Epithelial cell of esophagus (primary cell): ENCODE results near the gene NXPH2.

Source experiments
- DNase-seq: peaks from one replicate; pipeline ENCODE4 v3.0.0; 2010; ENCODE audit warnings: low read depth
- H3K4me3 ChIP-seq: 2 replicates; pipeline ENCODE4 v1.5.1; 2011; ENCODE audit warnings: mild to moderate bottlenecking, low read length, control low read depth
- TF ChIP-seq, protein P1 (sequence below): IDR thresholded peaks from 2 replicates; pipeline ENCODE4 v1.5.1; 2011; ENCODE audit warnings: low read depth, mild to moderate bottlenecking, low read length, control low read depth, inconsistent platforms; ENCODE audit not compliant: insufficient read depth; ENCODE audit errors: missing control alignments

The NXPH2 gene

DNA sequence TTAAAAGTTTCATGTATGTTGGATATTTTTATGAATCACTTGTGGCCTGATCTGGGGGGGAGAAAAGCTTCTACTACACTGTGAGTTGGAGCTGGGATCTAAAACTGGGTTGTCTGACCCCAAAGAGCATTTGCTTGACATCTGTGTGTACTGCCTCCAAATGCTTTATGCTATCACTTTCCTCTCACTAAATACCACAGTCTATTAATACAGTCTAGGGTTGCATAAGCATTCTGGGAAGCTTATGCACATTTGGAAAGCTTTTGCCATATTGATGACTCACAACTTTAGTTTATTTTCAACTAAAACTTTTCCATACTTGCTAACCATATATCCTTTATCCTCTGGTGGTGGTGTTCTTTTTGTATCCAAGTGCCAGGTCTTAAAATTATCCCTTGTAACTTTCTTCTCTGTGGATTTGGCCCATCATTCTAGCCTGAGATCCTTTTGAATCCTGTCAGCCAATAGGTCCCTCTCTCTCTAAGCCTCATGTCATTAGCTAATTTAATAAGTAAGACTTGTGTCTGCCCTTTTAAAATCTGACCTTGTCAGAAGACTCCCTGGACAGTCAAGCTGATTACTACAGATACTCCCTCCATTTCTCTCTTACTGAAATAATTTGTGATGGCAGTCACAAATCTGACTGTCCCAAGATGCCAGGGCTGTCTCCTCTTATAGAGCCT is 72.7 kb downstream of the NXPH2 start:
- H3K4me3 ChIP-seq: no peak overlapping the region
- TF ChIP-seq, protein P1, sequence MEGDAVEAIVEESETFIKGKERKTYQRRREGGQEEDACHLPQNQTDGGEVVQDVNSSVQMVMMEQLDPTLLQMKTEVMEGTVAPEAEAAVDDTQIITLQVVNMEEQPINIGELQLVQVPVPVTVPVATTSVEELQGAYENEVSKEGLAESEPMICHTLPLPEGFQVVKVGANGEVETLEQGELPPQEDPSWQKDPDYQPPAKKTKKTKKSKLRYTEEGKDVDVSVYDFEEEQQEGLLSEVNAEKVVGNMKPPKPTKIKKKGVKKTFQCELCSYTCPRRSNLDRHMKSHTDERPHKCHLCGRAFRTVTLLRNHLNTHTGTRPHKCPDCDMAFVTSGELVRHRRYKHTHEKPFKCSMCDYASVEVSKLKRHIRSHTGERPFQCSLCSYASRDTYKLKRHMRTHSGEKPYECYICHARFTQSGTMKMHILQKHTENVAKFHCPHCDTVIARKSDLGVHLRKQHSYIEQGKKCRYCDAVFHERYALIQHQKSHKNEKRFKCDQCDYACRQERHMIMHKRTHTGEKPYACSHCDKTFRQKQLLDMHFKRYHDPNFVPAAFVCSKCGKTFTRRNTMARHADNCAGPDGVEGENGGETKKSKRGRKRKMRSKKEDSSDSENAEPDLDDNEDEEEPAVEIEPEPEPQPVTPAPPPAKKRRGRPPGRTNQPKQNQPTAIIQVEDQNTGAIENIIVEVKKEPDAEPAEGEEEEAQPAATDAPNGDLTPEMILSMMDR: no peak
- peak; percentile 65 for DNase-seq

DNA sequence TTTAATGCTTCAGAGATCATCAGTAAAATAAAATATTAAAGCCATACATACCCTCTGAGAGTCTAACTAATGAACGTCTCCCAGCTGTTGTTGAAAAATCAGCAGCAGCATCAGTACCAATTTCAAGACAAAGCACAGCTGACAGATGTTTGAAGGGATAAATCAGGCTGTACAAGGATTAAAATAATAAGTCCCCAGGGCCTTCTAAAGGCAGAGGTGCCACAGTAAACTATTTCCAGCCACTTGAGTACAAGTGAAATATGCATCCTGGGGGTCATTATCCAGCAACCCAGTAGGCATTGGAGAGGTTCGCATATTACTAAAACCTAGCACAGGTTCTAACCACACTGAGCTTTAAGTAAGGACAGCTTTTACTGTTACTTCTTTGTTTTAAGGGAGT is 76.9 kb downstream of the NXPH2 start:
- DNase-seq: no peak
- H3K4me3 ChIP-seq: no peak overlapping the region
- TF ChIP-seq, protein P1: no peak

DNA sequence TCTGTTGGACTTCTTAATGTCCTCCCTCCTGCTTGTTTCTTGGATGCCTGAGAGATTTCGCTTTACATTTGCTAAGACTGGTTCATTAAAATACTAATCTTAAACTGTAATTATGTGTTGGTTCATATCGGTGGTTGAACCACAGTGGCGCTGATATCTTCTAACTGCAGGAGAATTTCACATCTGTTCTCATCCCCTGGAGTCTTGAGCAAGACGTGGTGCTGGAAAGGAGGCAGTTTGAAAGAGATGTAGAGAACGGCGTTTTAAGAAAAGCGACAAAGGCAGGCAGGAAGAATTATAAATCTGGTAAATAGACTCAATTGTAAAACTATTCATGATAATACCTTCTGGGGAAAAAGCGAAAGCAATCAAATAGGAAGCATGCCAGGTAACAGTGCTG is 79.5 kb downstream of the NXPH2 start:
- no peak for DNase-seq
- no peak overlapping the region for H3K4me3 ChIP-seq
- TF ChIP-seq, protein P1: no peak

DNA sequence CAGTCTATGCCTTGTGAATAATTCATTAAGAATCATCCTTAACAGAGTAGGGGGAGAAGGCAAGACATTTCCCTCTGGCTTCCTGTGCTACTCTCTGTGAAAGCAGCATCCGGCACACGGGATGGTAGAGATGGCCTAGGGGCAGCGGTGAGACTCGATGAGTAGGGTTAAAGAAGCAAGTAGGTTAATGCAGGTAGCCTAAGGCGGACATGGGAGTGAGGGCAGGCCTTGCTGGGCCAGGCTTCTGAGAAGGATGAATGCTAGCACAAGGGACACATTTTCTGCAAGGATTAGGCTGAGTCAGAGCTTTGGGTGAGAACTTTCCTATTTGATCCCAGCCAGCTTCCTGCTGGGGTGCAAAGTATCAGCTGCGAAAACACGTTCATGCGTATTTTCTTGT is 80.8 kb downstream of the NXPH2 start:
- no peak for DNase-seq
- no peak overlapping the region for H3K4me3 ChIP-seq
- TF ChIP-seq, protein P1: no peak

DNA sequence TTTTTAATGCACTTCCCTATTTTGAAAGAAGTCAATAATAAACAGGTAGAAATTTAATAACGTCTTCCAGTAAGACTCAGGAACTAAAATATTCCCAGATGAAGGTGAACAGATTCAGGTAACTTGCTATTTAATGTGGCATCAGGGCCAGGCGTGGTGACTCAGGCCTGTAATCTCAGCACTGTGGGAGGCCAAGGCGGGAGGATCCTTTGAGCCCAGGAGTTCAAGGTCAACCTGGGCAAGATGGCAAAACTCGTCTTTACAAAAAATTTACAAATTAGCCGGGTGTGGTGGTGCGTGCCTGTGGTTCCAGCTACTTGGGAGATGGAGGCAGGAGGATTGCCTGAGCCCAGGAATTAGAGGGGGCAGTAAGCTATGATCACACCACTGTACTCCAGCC is 81.8 kb downstream of the NXPH2 start:
- TF ChIP-seq, protein P1: no peak
- DNase-seq: no peak
- H3K4me3 ChIP-seq: no peak overlapping the region

DNA sequence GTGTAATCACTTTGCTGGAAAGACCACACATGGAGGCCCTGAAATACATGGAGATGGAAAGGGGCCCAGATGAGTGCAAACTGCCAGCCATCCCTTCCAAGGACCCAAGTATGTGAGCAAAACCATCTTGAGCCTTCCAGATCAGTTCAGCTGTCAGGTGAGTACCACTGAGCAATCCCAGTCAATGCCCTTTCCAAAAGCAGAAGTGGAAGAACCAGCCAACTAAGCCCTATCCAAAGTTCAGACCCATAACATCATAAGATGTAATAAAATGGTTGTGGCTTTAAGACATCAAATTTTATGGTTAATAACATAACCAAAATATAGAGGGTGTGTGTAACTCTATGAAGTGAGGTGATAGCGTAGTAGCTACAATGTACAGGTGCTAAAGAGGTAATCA is 88.5 kb downstream of the NXPH2 start:
- TF ChIP-seq, protein P1: no peak
- H3K4me3 ChIP-seq: no peak overlapping the region
- no peak for DNase-seq

DNA sequence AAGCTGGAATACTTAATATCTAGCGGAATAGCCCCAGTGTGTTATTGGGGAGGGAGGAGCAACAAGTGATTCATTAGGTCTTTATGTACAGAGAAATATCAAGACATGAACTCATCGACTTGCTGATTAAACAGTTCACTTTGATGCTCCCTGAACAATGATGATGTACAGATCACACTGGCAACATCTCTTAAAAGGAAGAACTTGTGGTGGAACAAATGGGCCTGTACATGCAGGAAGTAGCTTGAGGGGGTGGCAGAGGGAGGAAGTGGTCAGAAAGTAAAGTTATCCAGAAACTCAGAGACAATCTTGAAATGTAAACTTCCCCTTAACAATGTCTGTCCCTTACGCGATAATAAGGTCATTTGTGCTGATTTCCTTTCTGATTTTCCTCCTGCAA is 90.5 kb downstream of the NXPH2 start:
- TF ChIP-seq, protein P1: no peak
- peak; percentile 73 for DNase-seq
- no peak overlapping the region for H3K4me3 ChIP-seq
